K562 (cell line): Measurements from ENCODE around the gene GIPR. TPM values are rescaled to one million over a fixed set of nuclear protein-coding genes. Genes with fewer than 3 reads are reported as not detected.

Experiments used
- ATAC-seq: fragments of 200-7000 bp; cut with Tn5 transposase; 3 replicates; pipeline ENCODE4 v1.9.1; 2020; ENCODE audit warnings: moderate library complexity
- BruUV-seq: library from RNA; stranded (reverse); fragments of 400-500 nt; replicated peaks from 2 replicates; lab custom pipeline; 2021; lab: Mats Ljungman, UMichigan
- CTCF ChIA-PET: fragments of 300-600 bp; formaldehyde crosslinking; extraction: SDS; loops from one replicate; lab custom pipeline; 2021; ENCODE audit warnings: low intra/inter-chr PET ratio; lab: Yijun Ruan, JAX
- POLR2A ChIA-PET: fragments of 300-600, 350-650 bp; sonication (Branson Sonifier 250); formaldehyde crosslinking; extraction: SDS; loops from one replicate; lab custom pipeline; 2021; ENCODE audit warnings: antibody characterized with exemption, inconsistent platforms; lab: Yijun Ruan, JAX
- DNase-seq, 4 experiments: peaks; one replicate each; pipeline versions ENCODE4 v3.0.0 to v3.0.0-alpha.2; 2011 to 2018; ENCODE audit warnings: low spot score in 3 of 4, mixed read lengths in 3 of 4; ENCODE audit errors: extremely low read depth in 1 of 4
- FAIRE-seq: peaks from 2 replicates; lab custom pipeline; 2011; peaks lifted over from hg19 to GRCh38; lab: Jason Lieb, UNC
- H2AFZ ChIP-seq: 2 replicates; pipeline ENCODE4 v1.6.0; 2011; ENCODE audit warnings: low read depth, low read length, control low read depth, inconsistent platforms
- H3K27ac ChIP-seq: fragments of 200-600 bp; 3 replicates; pipeline ENCODE4 v1.8.0; 2011; ENCODE audit warnings: low read depth, mild to moderate bottlenecking, control low read depth, inconsistent platforms, low read length, moderate library complexity, mixed read lengths; ENCODE audit errors: extremely low read depth
- H3K27me3 ChIP-seq, 2 experiments: fragments of 300-600 bp in 1 of 2; 2 replicates in 1 of 2; 3 replicates in 1 of 2; pipeline versions ENCODE4 v1.6.0 to v1.8.0; 2011; ENCODE audit warnings: inconsistent platforms in 2 of 2, low read length in 2 of 2, mild to moderate bottlenecking in 1 of 2, mixed read lengths in 1 of 2, moderate library complexity in 1 of 2; ENCODE audit not compliant: control insufficient read depth in 2 of 2, insufficient read depth in 2 of 2
- H3K36me3 ChIP-seq: fragments of 300-600 bp; 3 replicates; pipeline ENCODE4 v1.8.0; 2011; ENCODE audit warnings: mild to moderate bottlenecking, low read length, inconsistent platforms; ENCODE audit not compliant: control insufficient read depth, insufficient read depth
- H3K4me1 ChIP-seq, 2 experiments: fragments of 200-600 bp in 1 of 2; replicated peaks in 1 of 2; 2 replicates in 1 of 2; 3 replicates in 1 of 2; pipeline versions ENCODE4 v1.5.1 to v1.8.0; 2011; ENCODE audit warnings: inconsistent platforms in 2 of 2, low read length in 2 of 2, mild to moderate bottlenecking in 1 of 2, mixed read lengths in 1 of 2, moderate library complexity in 1 of 2; ENCODE audit not compliant: control insufficient read depth in 2 of 2, insufficient read depth in 2 of 2
- H3K4me2 ChIP-seq: 2 replicates; pipeline ENCODE4 v1.6.1; 2011; ENCODE audit warnings: low read length, control low read depth, inconsistent platforms, mixed read lengths; ENCODE audit not compliant: insufficient read depth
- H3K4me3 ChIP-seq: fragments of 200-600 bp; sonication (generic), shearing (Covaris generic); 2 replicates; pipeline ENCODE4 v1.5.1; 2016; ENCODE audit warnings: control low read depth, inconsistent platforms
- H3K79me2 ChIP-seq: fragments of 200-600 bp; 3 replicates; pipeline ENCODE4 v1.8.0; 2011; ENCODE audit warnings: low read length, inconsistent platforms; ENCODE audit not compliant: control insufficient read depth, insufficient read depth
- H3K9ac ChIP-seq, 2 experiments: 2 replicates each; pipeline versions ENCODE4 v1.6.0 to v1.6.1; 2011; ENCODE audit warnings: low read depth in 2 of 2, low read length in 2 of 2, control low read depth in 1 of 2, inconsistent platforms in 1 of 2, mild to moderate bottlenecking in 1 of 2, mixed read lengths in 1 of 2; ENCODE audit not compliant: insufficient read depth in 1 of 2
- H3K9me1 ChIP-seq: one replicate; pipeline ENCODE4 v1.6.0; 2011; ENCODE audit warnings: inconsistent platforms, mild to moderate bottlenecking, low read length, moderate library complexity; ENCODE audit not compliant: control insufficient read depth, insufficient read depth
- H3K9me3 ChIP-seq: replicated peaks from 2 replicates; pipeline ENCODE4 v1.5.1; 2011; ENCODE audit warnings: low read depth, low read length, inconsistent platforms; ENCODE audit not compliant: control insufficient read depth, insufficient read depth
- H4K20me1 ChIP-seq: replicated peaks from 2 replicates; pipeline ENCODE4 v1.6.1; 2011; ENCODE audit warnings: low read length, inconsistent platforms, mixed read lengths; ENCODE audit not compliant: control insufficient read depth, insufficient read depth
- ADNP ChIP-seq: fragments of 200-800 bp; sonication (Bioruptor generic); IDR thresholded peaks from 2 replicates; pipeline ENCODE4 v1.6.1; 2016; ENCODE audit warnings: missing genetic modification characterization, missing compliant biosample characterization
- ATF1 ChIP-seq, 2 experiments: fragments of 450-650 bp in 1 of 2; IDR thresholded peaks; 2 replicates each; pipeline ENCODE4 v1.6.1; 2016; ENCODE audit warnings: missing compliant biosample characterization in 1 of 2, missing genetic modification characterization in 1 of 2
- CHD2 ChIP-seq: IDR thresholded peaks from 2 replicates; pipeline ENCODE4 v1.6.1; 2011; ENCODE audit warnings: low read depth, low read length
- CREM ChIP-seq: IDR thresholded peaks from 2 replicates; pipeline ENCODE4 v1.6.1; 2014; ENCODE audit warnings: antibody characterized with exemption, low read depth
- E2F3 ChIP-seq: fragments of 250-450 bp; sonication (Bioruptor Pico); IDR thresholded peaks from 2 replicates; pipeline ENCODE4 v1.4.0; 2020; ENCODE audit warnings: mild to moderate bottlenecking
- SAP30 ChIP-seq: fragments of 200-600 bp; sonication (generic); IDR thresholded peaks from 2 replicates; pipeline ENCODE4 v1.6.1; 2012; ENCODE audit warnings: borderline replicate concordance, low read depth, mild to moderate bottlenecking, moderate library complexity, low read length, control low read depth, inconsistent platforms; ENCODE audit not compliant: insufficient read depth, poor library complexity, severe bottlenecking
- ZKSCAN1 ChIP-seq: fragments of 150-350 bp; IDR thresholded peaks from 2 replicates; pipeline ENCODE4 v1.6.1; 2016; ENCODE audit warnings: low read depth, low read length
- ZNF830 ChIP-seq: fragments of 250-450 bp; sonication (Bioruptor Pico); IDR thresholded peaks from 2 replicates; pipeline ENCODE4 v1.5.0; 2021; ENCODE audit warnings: mild to moderate bottlenecking
- WGBS: fragments of 100-300 bp; shearing (Covaris generic); methylation state at CpG from one replicate; pipeline ENCODE4 v1.1.6; 2016; ENCODE audit warnings: low coverage, mixed read lengths; ENCODE audit not compliant: insufficient coverage; ENCODE audit errors: missing lambda C conversion rate; 5-methylcytosine and 5-hydroxymethylcytosine counted together
- in situ Hi-C: fragments of 300-500 bp; cut with MboI; formaldehyde crosslinking; loops from 4 replicates; pipeline ENCODE4 v1.15.0; 2018; ENCODE audit warnings: inconsistent platforms, mixed read lengths
- intact Hi-C: fragments of 100-400 bp; cut with micrococcal nuclease; formaldehyde crosslinking; loops from 2 replicates; pipeline ENCODE4 v1.14.2; 2022
- polyA plus RNA-seq, 8 experiments: library from polyadenylated mRNA; depleted of rRNA in 4 of 8; stranded (reverse) in 5 of 8; unstranded in 3 of 8; fragments of >200 nt; fragmentation: Nextera tagmentation in 2 of 8; fragmentation: Illumina TruSeq in 1 of 8; extraction: Ambion mirVana in 2 of 8; extraction: Trizol in 1 of 8; gene quantifications; 2 replicates each; pipeline versions ENCODE4 v1.2.1 to v1.2.3, GENCODE V29; 2011 to 2014; ENCODE audit warnings: inconsistent platforms in 1 of 8, missing spikeins in 1 of 8
- total RNA-seq, 7 experiments: library from RNA; depleted of rRNA in 6 of 7; stranded (reverse); fragments of >200 nt in 6 of 7; fragmentation: Illumina TruSeq in 2 of 7; extraction: Trizol in 2 of 7; gene quantifications; 2 replicates each; pipeline versions ENCODE4 v1.2.1 to v1.2.3, GENCODE V29; 2011 to 2021; ENCODE audit warnings: low replicate concordance in 1 of 7
- TF ChIP-seq, protein P1 (sequence below), 2 experiments: fragments of 150-350 bp in 1 of 2; IDR thresholded peaks; 2 replicates each; pipeline ENCODE4 v1.6.1; 2012 to 2016; ENCODE audit warnings: low read depth in 2 of 2, low read length in 2 of 2, mild to moderate bottlenecking in 1 of 2, moderate library complexity in 1 of 2
- TF ChIP-seq, protein P2 (sequence below), 2 experiments: fragments of 200-800 bp in 1 of 2; sonication (Bioruptor generic) in 1 of 2; sonication (generic) in 1 of 2; formaldehyde crosslinking in 1 of 2; IDR thresholded peaks in 1 of 2; conservative IDR thresholded peaks in 1 of 2; 2 replicates each; pipeline versions ENCODE4 v1.5.0 to v1.6.1; 2016 to 2020; ENCODE audit warnings: missing compliant biosample characterization in 1 of 2, missing genetic modification characterization in 1 of 2, missing genetic modification reagents in 1 of 2
- TF ChIP-seq, protein P3 (sequence below): IDR thresholded peaks from 3 replicates; pipeline ENCODE4 v1.6.1; 2011; ENCODE audit warnings: borderline replicate concordance, mild to moderate bottlenecking, moderate library complexity; ENCODE audit not compliant: insufficient read length; ENCODE audit errors: extremely low read depth

Gene GIPR
- total and polyA plus RNA-seq, 9 of the 15 experiments (the other 6 are each of a cell fraction or from before 2014, with no cell fraction given), result 2.2 to 26.8 (median 12.7) TPM

DNA sequence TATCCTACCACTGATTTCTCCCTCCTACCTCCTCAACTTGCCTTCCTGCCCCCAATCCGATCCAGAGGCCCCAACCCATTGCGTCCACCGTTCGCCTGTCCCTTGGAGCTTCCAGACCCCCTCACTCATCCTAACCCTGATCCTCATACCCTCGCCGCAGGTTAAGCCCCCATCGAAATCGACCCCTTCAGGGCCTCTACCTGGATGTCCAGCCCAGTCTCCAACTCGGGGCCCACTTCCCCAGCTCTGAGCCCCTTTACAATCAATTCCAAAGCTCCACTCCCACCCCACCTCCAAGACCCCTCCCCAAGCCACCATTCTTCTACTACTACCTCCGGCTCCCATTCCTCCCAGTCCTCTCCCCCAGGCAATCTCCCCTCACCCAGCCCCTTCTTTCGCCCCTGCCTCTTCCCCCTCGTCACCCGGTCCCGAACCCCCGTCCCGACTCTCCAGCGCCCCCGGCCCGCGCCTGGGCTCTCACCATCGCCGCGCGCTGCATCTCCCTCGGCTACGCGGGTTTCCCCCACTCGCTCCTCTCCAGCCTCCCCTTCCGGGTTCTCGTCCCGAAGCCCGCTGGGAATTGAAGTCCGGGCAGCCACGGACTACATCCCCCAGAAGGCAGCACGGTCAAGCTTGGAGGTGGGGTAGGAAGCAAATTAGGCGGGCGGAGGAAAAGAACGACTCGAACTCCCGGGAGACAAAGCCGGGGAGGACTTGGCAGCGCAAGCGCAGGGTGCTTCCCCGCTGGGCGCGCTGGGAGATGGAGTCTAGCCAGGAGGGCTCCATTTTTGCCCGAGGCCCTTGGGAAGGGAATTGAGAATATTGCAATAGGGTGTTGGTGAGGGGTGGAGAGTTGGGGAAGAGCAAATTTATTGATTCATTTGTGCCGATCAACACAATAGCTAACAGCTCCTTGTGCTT, 62.6 kb downstream of the GIPR start, which contains the start of gene FBXO46:
Gene FBXO46 (minus strand): TSS at position 529 of the 921 bp plus-strand sequence. CDS start 17,401 bp downstream, outside the sequence.
- H3K9ac ChIP-seq, result peak within 1 kb of the TSS; percentile 87 to 95
- ChIA-PET CTCF (no interaction called here), POLR2A (interaction anchor here (0.6 to 2.2 kb wide), 13 partner anchors 9 to 1702 kb away, joined by 3 to 18 read pairs (median 4); partner anchors contain the start of genes QPCTL and SIX5)
- peak within 1 kb of the TSS; percentile 82 for H2AFZ ChIP-seq
- H3K36me3 ChIP-seq, result peaks cover 9% of the 10 kb centered on the region; the same call in 1 of the 3 replicates
- peak; percentile 97 for FAIRE-seq
- DNase-seq, result peak; percentile 92 to 98 (median 96)
- BruUV-seq, result no TSS peak
- H3K4me1 ChIP-seq, result peaks cover 13 to 38% of the 10 kb centered on the region in 2 experiments
- peaks cover 51% of the 10 kb centered on the region for H3K79me2 ChIP-seq
- intact Hi-C loops, result no loop called here
- in situ Hi-C loops, result no loop called here
- H3K27me3 ChIP-seq, result no peaks in the 10 kb centered on the region
- H3K4me2 ChIP-seq, result peak within 1 kb of the TSS; percentile 96
- H4K20me1 ChIP-seq, result peaks cover 5% of the 10 kb centered on the region; the same call in 1 of the 2 replicates
- H3K4me3 ChIP-seq, result peak within 1 kb of the TSS; percentile 88
- H3K9me3 ChIP-seq, result no peaks in the 10 kb centered on the region
- peak; percentile 97 for ATAC-seq
- H3K27ac ChIP-seq, result peak within 1 kb of the TSS; percentile 74
- WGBS, result under 1% methylated on average over 33 of the region's 48 CpGs
- no peaks in the 10 kb centered on the region for H3K9me1 ChIP-seq
- TF ChIP-seq ADNP, result no peak
- TF ChIP-seq, protein P1, sequence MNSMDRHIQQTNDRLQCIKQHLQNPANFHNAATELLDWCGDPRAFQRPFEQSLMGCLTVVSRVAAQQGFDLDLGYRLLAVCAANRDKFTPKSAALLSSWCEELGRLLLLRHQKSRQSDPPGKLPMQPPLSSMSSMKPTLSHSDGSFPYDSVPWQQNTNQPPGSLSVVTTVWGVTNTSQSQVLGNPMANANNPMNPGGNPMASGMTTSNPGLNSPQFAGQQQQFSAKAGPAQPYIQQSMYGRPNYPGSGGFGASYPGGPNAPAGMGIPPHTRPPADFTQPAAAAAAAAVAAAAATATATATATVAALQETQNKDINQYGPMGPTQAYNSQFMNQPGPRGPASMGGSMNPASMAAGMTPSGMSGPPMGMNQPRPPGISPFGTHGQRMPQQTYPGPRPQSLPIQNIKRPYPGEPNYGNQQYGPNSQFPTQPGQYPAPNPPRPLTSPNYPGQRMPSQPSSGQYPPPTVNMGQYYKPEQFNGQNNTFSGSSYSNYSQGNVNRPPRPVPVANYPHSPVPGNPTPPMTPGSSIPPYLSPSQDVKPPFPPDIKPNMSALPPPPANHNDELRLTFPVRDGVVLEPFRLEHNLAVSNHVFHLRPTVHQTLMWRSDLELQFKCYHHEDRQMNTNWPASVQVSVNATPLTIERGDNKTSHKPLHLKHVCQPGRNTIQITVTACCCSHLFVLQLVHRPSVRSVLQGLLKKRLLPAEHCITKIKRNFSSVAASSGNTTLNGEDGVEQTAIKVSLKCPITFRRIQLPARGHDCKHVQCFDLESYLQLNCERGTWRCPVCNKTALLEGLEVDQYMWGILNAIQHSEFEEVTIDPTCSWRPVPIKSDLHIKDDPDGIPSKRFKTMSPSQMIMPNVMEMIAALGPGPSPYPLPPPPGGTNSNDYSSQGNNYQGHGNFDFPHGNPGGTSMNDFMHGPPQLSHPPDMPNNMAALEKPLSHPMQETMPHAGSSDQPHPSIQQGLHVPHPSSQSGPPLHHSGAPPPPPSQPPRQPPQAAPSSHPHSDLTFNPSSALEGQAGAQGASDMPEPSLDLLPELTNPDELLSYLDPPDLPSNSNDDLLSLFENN (IDR thresholded peaks at IDR 0.05; ENCODE audit: low read depth in 2 of 2, low read length in 2 of 2), result peak in 1 of 2 experiments; percentile 70; a peak in 2 of 4 replicates
- peak; percentile 62 for TF ChIP-seq CHD2
- peak; percentile 91 for TF ChIP-seq CREM
- TF ChIP-seq, protein P2, sequence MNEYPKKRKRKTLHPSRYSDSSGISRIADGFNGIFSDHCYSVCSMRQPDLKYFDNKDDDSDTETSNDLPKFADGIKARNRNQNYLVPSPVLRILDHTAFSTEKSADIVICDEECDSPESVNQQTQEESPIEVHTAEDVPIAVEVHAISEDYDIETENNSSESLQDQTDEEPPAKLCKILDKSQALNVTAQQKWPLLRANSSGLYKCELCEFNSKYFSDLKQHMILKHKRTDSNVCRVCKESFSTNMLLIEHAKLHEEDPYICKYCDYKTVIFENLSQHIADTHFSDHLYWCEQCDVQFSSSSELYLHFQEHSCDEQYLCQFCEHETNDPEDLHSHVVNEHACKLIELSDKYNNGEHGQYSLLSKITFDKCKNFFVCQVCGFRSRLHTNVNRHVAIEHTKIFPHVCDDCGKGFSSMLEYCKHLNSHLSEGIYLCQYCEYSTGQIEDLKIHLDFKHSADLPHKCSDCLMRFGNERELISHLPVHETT (CRISPR knock-in tag; conservative IDR thresholded peaks at IDR 0.05 in 1 of 2, IDR thresholded peaks at IDR 0.05 in 1 of 2), result peak in 1 of 2 experiments; percentile 77; a peak in 2 of 4 replicates
- TF ChIP-seq, protein P3, sequence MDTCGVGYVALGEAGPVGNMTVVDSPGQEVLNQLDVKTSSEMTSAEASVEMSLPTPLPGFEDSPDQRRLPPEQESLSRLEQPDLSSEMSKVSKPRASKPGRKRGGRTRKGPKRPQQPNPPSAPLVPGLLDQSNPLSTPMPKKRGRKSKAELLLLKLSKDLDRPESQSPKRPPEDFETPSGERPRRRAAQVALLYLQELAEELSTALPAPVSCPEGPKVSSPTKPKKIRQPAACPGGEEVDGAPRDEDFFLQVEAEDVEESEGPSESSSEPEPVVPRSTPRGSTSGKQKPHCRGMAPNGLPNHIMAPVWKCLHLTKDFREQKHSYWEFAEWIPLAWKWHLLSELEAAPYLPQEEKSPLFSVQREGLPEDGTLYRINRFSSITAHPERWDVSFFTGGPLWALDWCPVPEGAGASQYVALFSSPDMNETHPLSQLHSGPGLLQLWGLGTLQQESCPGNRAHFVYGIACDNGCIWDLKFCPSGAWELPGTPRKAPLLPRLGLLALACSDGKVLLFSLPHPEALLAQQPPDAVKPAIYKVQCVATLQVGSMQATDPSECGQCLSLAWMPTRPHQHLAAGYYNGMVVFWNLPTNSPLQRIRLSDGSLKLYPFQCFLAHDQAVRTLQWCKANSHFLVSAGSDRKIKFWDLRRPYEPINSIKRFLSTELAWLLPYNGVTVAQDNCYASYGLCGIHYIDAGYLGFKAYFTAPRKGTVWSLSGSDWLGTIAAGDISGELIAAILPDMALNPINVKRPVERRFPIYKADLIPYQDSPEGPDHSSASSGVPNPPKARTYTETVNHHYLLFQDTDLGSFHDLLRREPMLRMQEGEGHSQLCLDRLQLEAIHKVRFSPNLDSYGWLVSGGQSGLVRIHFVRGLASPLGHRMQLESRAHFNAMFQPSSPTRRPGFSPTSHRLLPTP, result no peak
- no peak for TF ChIP-seq E2F3 (CRISPR knock-in tag)
- peak; percentile 49; the same call in 1 of the 2 replicates for TF ChIP-seq ZKSCAN1
- no peak for TF ChIP-seq ATF1 (CRISPR knock-in tag; IDR thresholded peaks at IDR 0.05)
- peak; percentile 61 for TF ChIP-seq ATF1 (tag; IDR thresholded peaks at IDR 0.05)
- no peak for TF ChIP-seq ZNF830 (CRISPR knock-in tag)
- peak; percentile 64 for TF ChIP-seq SAP30
